ENCODE measurements around the gene LMO1.

DNA sequence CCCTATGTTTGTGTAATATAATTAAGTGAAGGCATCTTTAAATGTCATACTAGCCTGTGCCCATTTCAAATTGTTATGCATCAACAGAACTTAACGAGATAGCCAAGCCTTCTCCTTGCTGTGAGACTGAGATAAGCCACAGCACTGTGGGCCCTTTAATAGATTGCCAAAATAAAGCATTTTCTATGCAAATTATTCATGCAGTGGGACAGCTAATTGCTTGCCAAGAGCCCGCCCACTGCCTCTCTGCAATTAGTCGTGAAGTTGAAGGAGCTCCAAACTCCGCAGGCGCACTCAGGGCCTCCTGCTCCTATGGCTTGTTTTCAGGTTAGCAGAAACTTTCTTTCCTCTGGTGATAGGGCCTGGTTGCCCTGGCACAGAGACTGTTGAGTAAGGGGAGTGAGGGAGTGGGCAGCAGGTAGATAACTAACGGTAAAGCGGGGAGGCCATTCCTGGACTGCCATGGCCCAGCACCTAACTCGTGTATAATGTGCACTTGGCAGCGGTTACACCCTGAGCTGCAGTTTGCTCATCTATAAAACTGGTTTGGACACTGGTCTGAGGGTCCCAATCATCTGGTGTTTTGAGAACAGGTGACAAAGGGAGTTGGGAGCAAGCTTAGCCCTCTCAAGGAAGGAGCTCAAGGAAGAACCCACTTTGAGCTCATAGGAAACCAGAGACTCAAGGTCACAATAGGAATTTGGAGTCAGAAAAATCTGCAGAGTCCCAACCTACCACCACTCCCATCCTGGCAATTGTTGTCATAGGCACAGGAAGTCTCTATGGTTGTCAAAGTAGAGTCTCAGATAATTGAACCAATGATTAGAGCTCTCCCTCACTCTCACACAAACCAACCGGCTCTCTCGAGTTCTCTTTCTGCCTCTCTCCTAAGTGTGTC lies 60.9 kb downstream of the LMO1 start:
- TF ChIP-seq, protein P1, sequence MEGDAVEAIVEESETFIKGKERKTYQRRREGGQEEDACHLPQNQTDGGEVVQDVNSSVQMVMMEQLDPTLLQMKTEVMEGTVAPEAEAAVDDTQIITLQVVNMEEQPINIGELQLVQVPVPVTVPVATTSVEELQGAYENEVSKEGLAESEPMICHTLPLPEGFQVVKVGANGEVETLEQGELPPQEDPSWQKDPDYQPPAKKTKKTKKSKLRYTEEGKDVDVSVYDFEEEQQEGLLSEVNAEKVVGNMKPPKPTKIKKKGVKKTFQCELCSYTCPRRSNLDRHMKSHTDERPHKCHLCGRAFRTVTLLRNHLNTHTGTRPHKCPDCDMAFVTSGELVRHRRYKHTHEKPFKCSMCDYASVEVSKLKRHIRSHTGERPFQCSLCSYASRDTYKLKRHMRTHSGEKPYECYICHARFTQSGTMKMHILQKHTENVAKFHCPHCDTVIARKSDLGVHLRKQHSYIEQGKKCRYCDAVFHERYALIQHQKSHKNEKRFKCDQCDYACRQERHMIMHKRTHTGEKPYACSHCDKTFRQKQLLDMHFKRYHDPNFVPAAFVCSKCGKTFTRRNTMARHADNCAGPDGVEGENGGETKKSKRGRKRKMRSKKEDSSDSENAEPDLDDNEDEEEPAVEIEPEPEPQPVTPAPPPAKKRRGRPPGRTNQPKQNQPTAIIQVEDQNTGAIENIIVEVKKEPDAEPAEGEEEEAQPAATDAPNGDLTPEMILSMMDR (IDR thresholded peaks at IDR 0.05) = no peak
- TF ChIP-seq POLR2A (IDR thresholded peaks at IDR 0.05) = no peak

All from heart left ventricle (tissue), 13 donors.